SIG-M5 treated with dmso at 0.1 percent for 504 hours (cell line): ENCODE results near the gene RNU4-1.
A peak's percentile ranks its signal among the peaks of the same experiment; 100 is the strongest.
"Not testable (repeated sequence)": the region's sequence is repeated elsewhere in the genome, so short reads cannot be mapped to it uniquely, and the experiment has no call there.

ENCODE experiments used
- DNase-seq: peaks from one replicate; lab custom pipeline; 2025; ENCODE audit not compliant: unreplicated experiment; lab: John Stamatoyannopoulos, UW

Gene RNU4-1

DNA sequence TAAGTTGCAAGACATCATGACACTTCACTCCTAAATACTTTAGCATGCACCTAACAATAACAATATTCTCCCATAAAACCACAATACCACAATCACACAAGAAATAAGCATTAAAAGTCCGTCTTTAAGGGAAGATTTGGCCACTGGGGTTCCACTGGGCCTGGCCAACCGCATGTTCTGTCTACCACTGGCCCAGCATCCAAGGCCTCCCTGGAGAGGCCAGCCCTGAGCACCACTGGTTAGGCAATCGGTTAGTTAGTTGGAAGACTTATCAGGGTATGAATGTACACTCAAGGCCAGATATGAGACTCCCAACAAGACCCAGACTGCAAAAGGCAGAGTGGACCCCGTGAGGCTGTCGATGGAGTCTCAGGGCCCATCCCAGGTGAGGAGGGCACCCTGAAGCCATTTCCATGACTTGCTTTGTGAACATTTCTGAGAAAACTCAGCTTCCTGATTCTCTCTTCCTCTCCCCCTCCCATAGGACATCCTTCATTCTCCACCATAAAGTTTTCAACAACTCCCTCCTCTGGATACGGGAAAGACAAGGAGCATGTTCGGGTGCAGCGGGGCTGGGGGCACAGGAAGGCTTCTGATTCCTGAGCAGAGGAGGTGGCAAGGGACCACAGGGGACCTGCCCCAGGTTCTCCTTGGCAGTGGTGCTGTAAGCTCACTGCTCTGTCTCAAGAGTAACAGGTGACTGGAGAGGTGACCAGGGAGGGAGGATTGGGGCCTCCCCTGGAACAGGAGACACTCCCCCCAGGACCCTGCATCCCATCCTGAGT is 33.4 kb downstream of the RNU4-1 start:
- no peak for DNase-seq

DNA sequence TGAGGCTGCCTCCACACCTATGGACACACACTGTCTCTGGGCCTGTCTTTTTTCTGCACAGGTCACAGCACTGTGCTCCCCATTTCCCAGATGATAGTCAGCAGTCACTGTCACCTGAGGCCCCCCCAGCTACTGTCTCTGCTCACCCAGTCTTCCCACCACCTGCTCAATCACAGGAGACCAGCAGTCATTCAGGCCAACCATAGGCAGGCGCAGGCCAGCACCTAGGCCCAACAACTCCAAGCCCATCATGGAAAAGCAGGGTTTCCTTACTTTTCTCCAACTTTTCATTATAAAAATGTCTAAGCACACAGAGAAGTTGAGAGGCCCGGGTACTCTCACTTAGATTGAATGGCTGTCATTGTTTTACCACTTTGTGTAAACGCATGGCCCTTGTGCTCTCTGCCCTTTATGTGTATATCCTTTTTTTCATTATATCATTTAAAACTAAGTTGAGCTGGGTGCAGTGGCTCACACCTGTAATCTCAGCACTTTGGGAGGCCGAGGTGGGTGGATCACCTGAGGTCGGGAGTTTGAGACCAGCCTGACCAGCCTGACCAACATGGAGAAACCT is 34.6 kb downstream of the RNU4-1 start:
- DNase-seq, result no peak

DNA sequence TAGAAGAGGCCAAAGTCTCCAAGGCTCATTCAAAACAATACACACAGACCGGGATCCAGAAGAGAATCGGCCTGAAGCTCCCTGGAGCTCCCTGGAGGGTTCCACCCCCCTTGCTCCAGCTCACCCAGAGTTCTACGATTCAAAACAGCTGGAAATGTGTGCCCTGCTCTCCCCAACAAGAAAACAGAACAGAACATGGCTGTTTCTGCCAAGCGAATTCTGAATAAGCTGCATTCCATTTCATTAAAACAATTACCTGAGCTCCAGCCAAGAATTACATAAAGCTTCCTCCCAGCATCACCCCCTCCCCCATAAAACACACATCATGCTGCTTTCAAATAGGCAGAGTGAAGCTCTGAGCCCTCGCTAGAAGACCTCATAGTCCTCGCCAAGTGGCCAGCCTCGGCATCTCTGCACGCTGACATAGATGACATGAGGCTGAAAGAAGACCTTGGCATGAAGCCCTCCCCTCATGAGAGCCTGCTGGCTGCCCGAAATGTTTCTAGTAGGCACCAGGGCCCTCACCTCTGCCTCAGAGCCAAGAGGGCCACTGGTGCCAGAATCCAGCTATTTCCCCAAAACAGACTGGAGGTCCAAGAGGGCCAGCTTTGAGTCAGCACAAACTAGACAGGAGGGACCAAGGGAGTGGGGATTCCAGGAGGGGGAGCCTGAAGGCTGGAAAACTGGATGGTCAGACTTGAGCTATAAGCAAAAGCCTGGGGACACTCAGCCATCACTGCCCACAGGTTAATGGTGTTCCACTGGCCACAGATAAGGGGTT is 35.8 kb downstream of the RNU4-1 start:
- DNase-seq, result no peak

GRCh38 chr12:120254809-120255208 is 38.2 kb downstream of the RNU4-1 start:
- DNase-seq, result no peak

GRCh38 chr12:120253313-120253712 is 39.7 kb downstream of the RNU4-1 start:
- peak; percentile 73 for DNase-seq

- peak; percentile 45 for DNase-seq
Observed at GRCh38 chr12:120252071-120252906, 40.7 kb downstream of the RNU4-1 start.

DNA sequence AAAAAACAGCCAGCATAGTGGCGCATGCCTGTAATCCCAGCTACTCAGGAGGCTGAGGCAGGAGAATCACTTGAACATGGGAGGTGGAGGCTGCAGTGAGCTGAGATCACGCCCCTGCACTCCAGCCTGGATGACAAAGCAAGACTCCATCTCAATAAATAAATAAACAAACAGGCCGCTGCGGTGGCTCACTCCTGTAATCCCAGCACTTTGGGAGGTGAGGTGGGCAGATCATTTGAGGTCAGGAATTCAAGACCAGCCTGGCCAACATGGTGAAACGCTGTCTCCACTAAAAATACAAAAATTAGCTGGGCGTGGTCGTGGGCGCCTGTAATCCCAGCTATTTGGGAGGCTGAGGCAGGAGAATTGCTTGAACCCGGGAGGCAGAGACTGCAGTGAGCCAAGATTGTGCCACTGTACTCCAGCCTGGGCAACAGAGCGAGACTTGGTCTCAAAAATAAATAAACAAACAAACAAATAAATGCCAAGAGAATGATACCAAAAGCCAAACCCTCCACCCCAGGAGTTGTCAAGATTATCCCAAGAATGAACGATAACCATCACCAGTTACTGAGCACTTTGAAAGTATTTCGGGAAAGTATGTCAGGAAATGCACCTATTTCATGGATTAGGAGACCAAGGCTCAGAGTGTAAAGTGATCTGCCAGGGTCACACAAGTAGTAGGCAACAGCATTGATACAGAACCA is 41.5 kb downstream of the RNU4-1 start:
- not testable (repeated sequence) for DNase-seq

DNA sequence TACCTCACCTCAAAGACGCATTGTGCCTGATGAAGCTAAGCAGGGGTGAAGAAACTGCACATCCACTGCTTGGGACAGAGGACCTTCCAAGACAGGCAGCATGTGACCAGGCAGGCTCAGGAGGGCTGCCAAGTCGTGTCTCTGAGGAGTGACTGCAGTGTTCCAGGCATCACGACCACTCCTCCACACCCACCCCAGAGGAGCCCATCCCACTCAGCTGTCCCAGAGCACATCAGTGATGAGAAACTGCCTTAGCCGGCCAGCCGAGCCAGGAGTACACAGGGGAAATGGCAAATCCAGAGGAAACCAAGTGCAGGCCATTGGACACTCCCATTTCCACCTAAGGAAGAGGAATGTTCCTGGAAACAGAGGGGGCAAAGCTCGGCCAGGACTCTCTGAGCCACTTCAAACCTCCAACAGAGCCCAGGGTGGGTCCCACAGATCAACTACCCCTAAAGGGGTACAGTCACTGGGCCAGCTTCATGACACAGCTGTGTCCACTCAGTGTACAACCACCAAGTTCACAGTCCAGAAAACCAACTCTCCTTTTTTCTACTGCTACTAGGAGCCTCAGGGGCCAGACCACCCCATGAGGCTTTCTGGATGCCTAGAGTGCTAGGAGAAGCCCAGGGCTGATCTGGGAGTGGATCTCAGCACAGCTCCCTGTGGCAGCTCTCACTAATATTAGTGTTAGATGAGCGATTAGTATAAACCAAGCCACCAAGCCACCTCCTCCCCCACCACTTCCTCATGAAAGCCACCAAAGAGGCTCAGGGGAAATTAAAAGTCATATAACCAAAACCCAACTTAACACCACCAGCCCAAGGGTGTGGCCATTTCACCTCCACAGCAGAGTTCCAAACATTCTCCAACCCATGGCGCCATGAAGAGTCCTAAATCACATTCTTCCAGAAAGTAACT is 42.9 kb downstream of the RNU4-1 start:
- DNase-seq, result no peak

DNA sequence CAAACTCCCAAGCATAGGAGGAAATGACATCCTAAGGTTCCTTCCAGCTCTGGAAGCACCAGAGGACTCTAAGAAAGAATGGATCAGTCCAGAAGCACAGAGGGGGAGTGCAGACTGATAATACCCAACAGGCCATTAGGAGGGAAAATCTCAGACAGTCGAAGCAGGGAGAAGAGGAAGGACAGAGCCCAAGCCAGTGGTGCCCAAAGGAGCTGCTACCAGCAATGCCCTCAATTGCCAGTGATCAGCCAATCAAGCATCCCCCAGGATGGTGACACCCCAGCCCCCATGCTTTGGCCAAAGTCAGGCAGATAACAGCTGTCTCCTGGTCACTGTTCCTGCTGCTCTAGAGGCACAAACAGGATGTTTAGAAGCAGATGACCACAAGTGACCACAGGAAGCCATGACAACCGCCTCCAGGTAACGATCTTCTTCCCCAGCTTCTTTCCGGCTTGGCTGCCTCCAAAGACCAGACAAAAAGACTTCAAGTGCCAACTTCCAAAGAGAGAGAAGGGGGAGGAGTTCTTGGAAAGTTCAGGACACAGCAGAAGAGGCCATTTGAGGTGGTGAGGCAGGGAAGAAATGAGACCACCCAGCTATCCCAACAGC is 43.7 kb downstream of the RNU4-1 start:
- DNase-seq, result no peak

GRCh38 chr12:120247621-120248030 is 45.4 kb downstream of the RNU4-1 start:
- no peak for DNase-seq

DNA sequence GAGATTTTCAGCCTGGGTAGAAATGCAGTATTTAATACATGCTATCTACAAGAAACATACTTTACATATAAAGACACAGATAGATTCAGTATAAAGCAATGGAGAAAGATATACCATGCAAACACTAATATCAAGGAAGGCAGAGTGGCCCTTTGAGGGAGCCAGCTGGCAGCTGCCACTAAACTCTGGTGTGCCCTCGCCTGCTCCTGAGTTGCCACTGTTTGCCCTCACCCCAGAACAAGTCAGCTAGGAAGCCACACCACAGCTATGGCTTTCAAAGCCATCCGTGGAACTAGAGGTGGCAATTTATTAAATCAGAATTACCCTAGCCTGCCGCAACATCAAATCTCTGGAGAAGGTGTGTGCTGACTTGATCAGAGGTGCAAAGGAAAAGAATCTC is 45.9 kb downstream of the RNU4-1 start:
- no peak for DNase-seq

GRCh38 chr12:120246705-120247104 is 46.3 kb downstream of the RNU4-1 start:
- DNase-seq, result not testable (repeated sequence)
